H1 (cell line): ENCODE data around the gene FDXACB1. TPM values are rescaled to one million over a fixed set of nuclear protein-coding genes. Genes with fewer than 3 reads are reported as not detected.

Experiments
- CTCF ChIA-PET: fragments of 300-600 bp; sonication (Branson Sonifier 250); formaldehyde crosslinking; loops from one replicate; lab custom pipeline; 2021; ENCODE audit not compliant: partially characterized antibody; lab: Charles Lee
- POLR2A ChIA-PET: fragments of 300-600 bp; sonication (Branson Sonifier 250); formaldehyde crosslinking; loops from one replicate; lab custom pipeline; 2021; ENCODE audit warnings: inconsistent platforms; ENCODE audit not compliant: partially characterized antibody; lab: Charles Lee
- DNase-seq, 2 experiments: peaks; one replicate each; pipeline versions ENCODE4 v3.0.0 to v3.0.0-alpha.2; 2010 to 2022; ENCODE audit warnings: low spot score in 2 of 2, low read depth in 1 of 2, mixed read lengths in 1 of 2
- FAIRE-seq: peaks from 2 replicates; lab custom pipeline; 2011; peaks lifted over from hg19 to GRCh38; lab: Jason Lieb, UNC
- H2AFZ ChIP-seq: 2 replicates; pipeline ENCODE4 v1.8.1; 2012; ENCODE audit warnings: low read length, inconsistent platforms
- H2AK5ac ChIP-seq: 2 replicates; pipeline ENCODE4 v1.6.1; 2013; ENCODE audit warnings: low read depth, low read length
- H2BK120ac ChIP-seq: replicated peaks from 2 replicates; pipeline ENCODE3; 2013; ENCODE audit warnings: low read depth, low read length, inconsistent platforms
- H2BK12ac ChIP-seq: 2 replicates; pipeline ENCODE4 v1.6.1; 2013; ENCODE audit warnings: low read depth, low read length
- H2BK15ac ChIP-seq: 2 replicates; pipeline ENCODE4 v1.6.1; 2013; ENCODE audit warnings: low read length
- H2BK20ac ChIP-seq: 2 replicates; pipeline ENCODE4 v1.6.1; 2013; ENCODE audit warnings: low read length
- H2BK5ac ChIP-seq: 2 replicates; pipeline ENCODE4 v1.6.1; 2013; ENCODE audit warnings: low read depth, low read length
- H3K14ac ChIP-seq: 2 replicates; pipeline ENCODE4 v1.6.1; 2013; ENCODE audit warnings: inconsistent platforms; ENCODE audit not compliant: insufficient read length
- H3K18ac ChIP-seq: 2 replicates; pipeline ENCODE4 v1.6.1; 2013; ENCODE audit warnings: low read length; ENCODE audit errors: extremely low read depth
- H3K23ac ChIP-seq: 2 replicates; pipeline ENCODE4 v1.6.1; 2013; ENCODE audit warnings: inconsistent platforms; ENCODE audit not compliant: insufficient read length
- H3K23me2 ChIP-seq: 2 replicates; pipeline ENCODE4 v1.6.1; 2013; ENCODE audit warnings: low read depth, low read length
- H3K27ac ChIP-seq: 2 replicates; pipeline ENCODE4 v1.6.1; 2011; ENCODE audit warnings: low read depth, low read length, inconsistent platforms
- H3K27me3 ChIP-seq, 4 experiments: replicated peaks in 1 of 4; 1 replicate in 1 of 4; 2 replicates in 3 of 4; pipeline versions ENCODE4 v1.6.1 to v1.8.1; 2011 to 2013; ENCODE audit warnings: low read length in 3 of 4, mild to moderate bottlenecking in 3 of 4, inconsistent platforms in 2 of 4, mixed read lengths in 2 of 4, moderate library complexity in 1 of 4; ENCODE audit not compliant: control insufficient read depth in 3 of 4, insufficient read depth in 3 of 4; ENCODE audit errors: extremely low read depth in 1 of 4
- H3K36me3 ChIP-seq, 4 experiments: 2 replicates each; pipeline versions ENCODE4 v1.6.1 to v1.8.1; 2011 to 2013; ENCODE audit warnings: mild to moderate bottlenecking in 4 of 4, low read length in 3 of 4, moderate library complexity in 2 of 4, control low read depth in 1 of 4, inconsistent platforms in 1 of 4; ENCODE audit not compliant: insufficient read depth in 4 of 4, control insufficient read depth in 2 of 4
- H3K4ac ChIP-seq: replicated peaks from 2 replicates; pipeline ENCODE3; 2013; ENCODE audit warnings: low read length, low read depth, mixed read lengths, inconsistent platforms; ENCODE audit not compliant: insufficient read length
- H3K4me1 ChIP-seq, 4 experiments: replicated peaks in 1 of 4; 1 replicate in 1 of 4; 2 replicates in 3 of 4; pipeline versions ENCODE4 v1.6.1 to v1.8.1; 2011 to 2013; ENCODE audit warnings: low read length in 3 of 4, inconsistent platforms in 2 of 4, mixed read lengths in 1 of 4; ENCODE audit not compliant: insufficient read depth in 4 of 4, control insufficient read depth in 3 of 4
- H3K4me2 ChIP-seq, 2 experiments: 2 replicates each; pipeline versions ENCODE4 v1.6.1 to v1.8.1; 2011 to 2013; ENCODE audit warnings: low read depth in 2 of 2, low read length in 2 of 2, control low read depth in 1 of 2, inconsistent platforms in 1 of 2, mild to moderate bottlenecking in 1 of 2; ENCODE audit not compliant: insufficient read depth in 1 of 2
- H3K4me3 ChIP-seq, 4 experiments: fragments of 200-600, 300-600 bp in 1 of 4; sonication (generic), shearing (Covaris generic), sonication (Bioruptor Twin) in 1 of 4; 2 replicates each; pipeline versions ENCODE4 v1.5.1 to v1.8.1; 2011 to 2016; ENCODE audit warnings: low read length in 4 of 4, low read depth in 3 of 4, control low read depth in 2 of 4, inconsistent platforms in 2 of 4, mild to moderate bottlenecking in 2 of 4, mixed read lengths in 1 of 4, moderate library complexity in 1 of 4; ENCODE audit not compliant: insufficient read depth in 2 of 4; ENCODE audit errors: extremely low read depth in 1 of 4
- H3K56ac ChIP-seq: replicated peaks from 2 replicates; pipeline ENCODE3; 2013; ENCODE audit warnings: low read depth, mild to moderate bottlenecking, mixed read lengths, low read length, inconsistent platforms; ENCODE audit not compliant: insufficient read length
- H3K79me1 ChIP-seq: 2 replicates; pipeline ENCODE4 v1.6.1; 2013; ENCODE audit warnings: low read depth, low read length, control low read depth
- H3K79me2 ChIP-seq, 2 experiments: 2 replicates each; pipeline versions ENCODE4 v1.6.1 to v1.8.1; 2012 to 2013; ENCODE audit warnings: low read length in 2 of 2, mild to moderate bottlenecking in 2 of 2, inconsistent platforms in 1 of 2; ENCODE audit not compliant: insufficient read depth in 2 of 2, control insufficient read depth in 1 of 2
- H3K9ac ChIP-seq, 4 experiments: replicated peaks in 1 of 4; 1 replicate in 1 of 4; 2 replicates in 3 of 4; pipeline versions ENCODE4 v1.6.1 to v1.8.1; 2011 to 2013; ENCODE audit warnings: low read depth in 3 of 4, low read length in 3 of 4, control low read depth in 2 of 4, mild to moderate bottlenecking in 2 of 4, moderate library complexity in 2 of 4, inconsistent platforms in 1 of 4; ENCODE audit errors: extremely low read depth in 1 of 4
- H3K9me3 ChIP-seq, 2 experiments: 2 replicates each; pipeline versions ENCODE4 v1.6.1 to v1.8.1; 2012 to 2013; ENCODE audit warnings: mild to moderate bottlenecking in 2 of 2, moderate library complexity in 2 of 2, control low read depth in 1 of 2, inconsistent platforms in 1 of 2, low read depth in 1 of 2, low read length in 1 of 2, mixed read lengths in 1 of 2; ENCODE audit not compliant: insufficient read depth in 2 of 2
- H4K20me1 ChIP-seq, 2 experiments: replicated peaks in 1 of 2; 2 replicates each; pipeline versions ENCODE3 to v1.8.1; 2011 to 2013; ENCODE audit warnings: inconsistent platforms in 2 of 2, low read length in 2 of 2, mild to moderate bottlenecking in 1 of 2; ENCODE audit not compliant: insufficient read depth in 2 of 2, control insufficient read depth in 1 of 2
- H4K5ac ChIP-seq: 2 replicates; pipeline ENCODE4 v1.6.1; 2013; ENCODE audit warnings: low read length, low read depth, mixed read lengths, inconsistent platforms; ENCODE audit not compliant: insufficient read length
- H4K8ac ChIP-seq: 2 replicates; pipeline ENCODE4 v1.8.0; 2013; ENCODE audit warnings: mild to moderate bottlenecking, moderate library complexity, low read length, inconsistent platforms; ENCODE audit not compliant: insufficient read depth; ENCODE audit errors: extremely low read depth
- H4K91ac ChIP-seq: replicated peaks from 2 replicates; pipeline ENCODE3; 2013; ENCODE audit warnings: low read length, mixed read lengths, inconsistent platforms; ENCODE audit not compliant: insufficient read length
- CHD2 ChIP-seq: IDR thresholded peaks from 2 replicates; pipeline ENCODE4 v1.6.1; 2012; ENCODE audit warnings: low read length, improper control_type of control experiment
- E2F6 ChIP-seq: IDR thresholded peaks from 2 replicates; pipeline ENCODE4 v1.6.1; 2012; ENCODE audit warnings: inconsistent platforms
- FOSL1 ChIP-seq: IDR thresholded peaks from 2 replicates; pipeline ENCODE4 v1.6.1; 2011; ENCODE audit warnings: mild to moderate bottlenecking, low read depth, low read length, moderate library complexity; ENCODE audit not compliant: insufficient read depth
- KDM5A ChIP-seq: fragments of 200-600 bp; IDR thresholded peaks from 2 replicates; pipeline ENCODE4 v1.7.1; 2012; ENCODE audit warnings: mild to moderate bottlenecking, low read length, inconsistent platforms, mixed read lengths
- POU5F1 ChIP-seq: IDR thresholded peaks from 2 replicates; pipeline ENCODE4 v1.6.1; 2011; ENCODE audit warnings: low read depth, mild to moderate bottlenecking, low read length, moderate library complexity
- RAD21 ChIP-seq, 2 experiments: IDR thresholded peaks in 1 of 2; conservative IDR thresholded peaks in 1 of 2; 2 replicates each; pipeline ENCODE4 v1.6.1; 2011; ENCODE audit warnings: low read depth in 2 of 2, low read length in 2 of 2, improper control_type of control experiment in 1 of 2, inconsistent platforms in 1 of 2, mild to moderate bottlenecking in 1 of 2, moderate library complexity in 1 of 2
- SRF ChIP-seq: IDR thresholded peaks from 2 replicates; pipeline ENCODE4 v1.6.1; 2011; ENCODE audit warnings: mild to moderate bottlenecking, low read depth, low read length, moderate library complexity
- USF2 ChIP-seq: IDR thresholded peaks from 2 replicates; pipeline ENCODE4 v1.6.1; 2011; ENCODE audit warnings: low read length, improper control_type of control experiment
- WGBS, 2 experiments: shearing (Covaris generic) in 1 of 2; methylation state at CpG; one replicate each; pipeline versions ENCODE4 v1.1.6 to v1.1.7; 2013 to 2015; ENCODE audit warnings: low lambda C conversion rate in 2 of 2, mixed read lengths in 2 of 2, inconsistent platforms in 1 of 2, low coverage in 1 of 2, missing lambda C conversion rate in 1 of 2; ENCODE audit not compliant: insufficient replicate concordance in 2 of 2, insufficient coverage in 1 of 2, insufficient read length in 1 of 2; ENCODE audit errors: extremely low coverage in 1 of 2, missing lambda C conversion rate in 1 of 2; 5-methylcytosine and 5-hydroxymethylcytosine counted together
- polyA plus RNA-seq, 7 experiments: library from polyadenylated mRNA; depleted of rRNA in 3 of 7; stranded (reverse) in 5 of 7; unstranded in 2 of 7; fragments of >200 nt in 5 of 7; fragments of 200-250 nt in 2 of 7; gene quantifications; 1 replicate in 5 of 7; 2 replicates in 1 of 7; 4 replicates in 1 of 7; pipeline versions ENCODE4 v1.2.1 to v1.2.3, GENCODE V29; 2011 to 2013; ENCODE audit warnings: missing spikeins in 2 of 7, mixed read lengths in 2 of 7
- total RNA-seq: library from RNA; stranded (reverse); fragmentation: NEBNext Ultra II Directional; extraction: Animal tissue kit (Norgen Biotek cat#: 25700); gene quantifications from 2 replicates; pipeline ENCODE4 v1.2.1, GENCODE V29; 2021

Gene FDXACB1
- total and polyA plus RNA-seq, 2 of the 8 experiments (the other 6 are each of a cell fraction or from before 2014, with no cell fraction given) = 1.4 to 2.3 TPM

- H2BK15ac ChIP-seq = peak within 1 kb of the TSS; percentile 76; the same call in 1 of the 2 replicates
- 53% methylated on average over 19 of the region's 19 CpGs; no CpG with 5 or more reads in 1 of the 2 experiments for WGBS, 2 experiments
- TF ChIP-seq CHD2 = no peak
- TF ChIP-seq FOSL1 = no peak
- no peak for TF ChIP-seq USF2
- TF ChIP-seq POU5F1 = no peak
- no peak for TF ChIP-seq KDM5A
- TF ChIP-seq RAD21 (IDR thresholded peaks at IDR 0.05 in 1 of 2, conservative IDR thresholded peaks at IDR 0.05 in 1 of 2; ENCODE audit: low read depth in 2 of 2, low read length in 2 of 2) = peak in 1 of 2 experiments; percentile 30; a peak in 1 of 4 replicates
- TF ChIP-seq E2F6 = no peak
- no peak for TF ChIP-seq SRF
Observed at GRCh38 chr11:111918390-111919256, 39.7 kb upstream of the FDXACB1 start, which contains the start of gene C11orf52. TSS of gene C11orf52 (plus strand) at chr11:111918913. CDS start at chr11:111918973, 60 bp downstream.

More at GRCh38 chr11:111918390-111919256, 39.7 kb upstream of the FDXACB1 start, which contains the start of gene C11orf52:
- Histone ChIP-seq H3K4ac (no peak within 1 kb of the TSS), H3K79me1 (no peaks in the 10 kb centered on the region), H3K4me2 (peak within 1 kb of the TSS; percentile 43 to 52), H2BK5ac (no peak within 1 kb of the TSS; the same call in 1 of the 2 replicates), H3K14ac (no peak within 1 kb of the TSS), H3K9ac (no peak within 1 kb of the TSS), H3K23me2 (no peaks in the 10 kb centered on the region), H3K9me3 (no peaks in the 10 kb centered on the region), H3K27ac (peak within 1 kb of the TSS; percentile 26; the same call in 1 of the 2 replicates), H2BK120ac (peak within 1 kb of the TSS; percentile 82), H3K4me3 (peak within 1 kb of the TSS; percentile 7 to 41 (median 20); a peak in 3 of 8 replicates), H3K18ac (peak within 1 kb of the TSS; percentile 80; the same call in 1 of the 2 replicates), H4K20me1 (no peaks in the 10 kb centered on the region), H2BK12ac (peak within 1 kb of the TSS; percentile 72), H3K23ac (no peak within 1 kb of the TSS), H3K36me3 (no peaks in the 10 kb centered on the region), H2AFZ (peak within 1 kb of the TSS; percentile 94), H3K27me3 (no peaks in the 10 kb centered on the region), H4K91ac (peak within 1 kb of the TSS; percentile 10), H4K5ac (peak within 1 kb of the TSS; percentile 4), H2BK20ac (peak within 1 kb of the TSS; percentile 40; the same call in 1 of the 2 replicates), H2AK5ac (peak within 1 kb of the TSS; percentile 47; the same call in 1 of the 2 replicates), H4K8ac (no peak within 1 kb of the TSS), H3K56ac (no peak within 1 kb of the TSS), H3K79me2 (no peaks in the 10 kb centered on the region), H3K4me1 (peaks cover 0 to 6% (median 4%) of the 10 kb centered on the region in 4 experiments; a peak in 5 of 7 replicates)
- FAIRE-seq (peak; percentile 39), DNase-seq (peak; percentile 49 to 69)
- POLR2A ChIA-PET = interaction anchor here (0.8 to 1.4 kb wide), 5 partner anchors 19 to 64 kb away, joined by 3 to 4 read pairs (median 3); no protein-coding TSS in a partner anchor
- CTCF ChIA-PET = interaction anchor here (0.6 to 1.6 kb wide), 8 partner anchors 8 to 64 kb away, joined by 3 to 8 read pairs (median 4); no protein-coding TSS in a partner anchor
